Activated CD8-positive, alpha-beta memory T cell treated with anti-CD3 and anti-CD28 coated beads for 1 hour (primary cell): Measurements from ENCODE around the gene ZNF525.
"Not testable (repeated sequence)": the region's sequence is repeated elsewhere in the genome, so short reads cannot be mapped to it uniquely, and the experiment has no call there.

ENCODE experiments used
- DNase-seq, 2 donors: peaks; one replicate each; pipeline ENCODE4 v3.0.0-alpha.2; 2020; ENCODE audit warnings: low read depth in 1 of 2; ENCODE audit errors: extremely low read depth in 1 of 2

Gene ZNF525

DNA sequence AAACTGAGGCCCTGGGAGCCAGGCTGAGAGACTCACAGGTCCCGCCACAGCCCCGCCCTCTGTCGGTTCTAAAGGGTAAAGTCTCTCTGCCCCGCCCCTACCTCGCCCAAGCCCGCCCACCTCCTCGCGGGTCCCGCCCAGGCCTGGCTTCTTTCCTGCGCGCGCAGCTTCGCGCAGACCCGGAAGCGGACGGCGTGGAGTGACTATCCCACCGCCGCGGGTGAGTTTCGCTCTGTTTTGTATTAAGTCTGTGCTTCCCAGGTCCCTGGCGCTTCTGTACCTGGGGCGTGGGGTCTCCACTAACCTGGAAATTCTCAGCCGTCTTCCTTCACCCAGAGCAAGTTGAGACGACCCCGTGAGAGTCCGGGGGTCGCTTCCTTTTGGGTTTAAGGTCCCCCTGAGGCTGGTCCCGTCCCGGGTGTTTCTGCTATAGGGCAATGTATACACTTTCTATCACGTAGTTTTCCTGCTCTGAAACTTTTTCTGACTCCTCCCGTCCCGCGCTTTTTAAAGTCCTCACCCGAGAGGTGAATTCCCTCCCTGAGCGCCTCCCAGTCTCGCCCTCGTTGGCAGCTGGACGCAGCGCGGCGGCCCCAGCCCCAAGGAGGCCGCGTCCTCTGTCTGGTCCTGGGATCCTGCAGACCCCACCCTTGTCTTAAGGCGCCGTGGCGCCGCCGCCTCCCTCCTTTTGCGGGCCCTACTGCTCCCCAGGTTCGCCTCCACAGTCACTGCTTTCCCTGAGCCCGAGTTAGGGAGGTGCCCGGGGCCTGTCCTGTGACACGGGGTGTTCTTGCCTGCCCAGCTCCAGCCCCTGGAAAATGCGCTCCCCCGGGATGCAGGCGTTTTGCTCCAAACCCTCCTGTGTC, 29.7 kb downstream of the ZNF525 start, which contains the start of gene ZNF765:
Gene ZNF765, plus strand, starts transcription at position 176 of the 866 bp plus-strand sequence. CDS start 2,867 bp downstream, outside the sequence.
- peak; percentile 88 to 97 for DNase-seq

DNA sequence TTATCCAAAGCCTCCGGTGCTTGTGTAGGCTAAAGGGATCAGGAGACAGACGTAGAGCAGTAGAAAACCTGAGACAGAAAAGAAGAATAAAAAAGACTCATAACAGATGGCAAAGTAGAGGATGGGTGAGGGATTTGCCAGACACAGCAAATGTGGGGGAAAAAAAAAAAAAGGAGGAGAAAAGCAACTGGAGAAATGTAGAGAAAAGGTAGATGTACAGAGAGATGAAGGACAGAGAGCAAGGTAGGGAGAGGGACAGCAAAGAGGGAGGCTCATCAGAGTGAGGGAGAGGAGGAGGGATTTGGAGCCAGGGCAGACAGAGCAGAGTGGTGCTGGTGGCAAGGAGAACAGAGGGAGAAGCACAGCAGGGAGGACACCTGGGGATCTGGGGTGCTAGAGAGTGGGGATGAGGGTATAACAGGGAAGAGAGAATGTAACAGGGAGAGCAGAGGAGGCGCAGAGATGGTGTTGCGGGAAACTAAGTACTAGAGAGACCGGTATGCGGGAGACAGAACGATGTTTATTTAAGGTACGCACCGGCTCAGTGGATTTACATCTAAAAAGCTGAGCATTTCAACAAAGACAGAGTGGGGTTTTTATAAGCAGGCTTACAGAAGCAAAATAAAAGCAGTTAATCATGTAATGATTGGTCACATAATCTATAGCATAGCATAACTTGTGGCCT, 30.5 kb downstream of the ZNF525 start:
- DNase-seq, result not testable (repeated sequence)

DNA sequence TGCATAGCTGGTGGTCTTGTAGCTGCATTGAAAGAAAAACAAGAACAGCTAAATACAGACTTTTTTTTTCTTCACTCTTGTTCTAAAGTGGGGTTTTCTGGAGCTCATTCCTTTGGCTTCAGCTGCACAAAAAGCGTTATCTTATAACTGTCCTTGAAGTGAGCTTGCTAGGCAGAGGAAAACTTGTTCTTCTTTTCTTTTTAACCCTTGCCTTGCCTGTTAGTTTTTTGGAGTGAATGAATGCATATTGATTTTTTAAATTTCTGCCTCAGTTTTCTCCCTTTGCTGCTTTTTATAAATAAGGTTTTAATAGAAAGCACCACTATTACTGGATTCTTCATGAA, 31.0 kb downstream of the ZNF525 start:
- DNase-seq, result no peak

DNA sequence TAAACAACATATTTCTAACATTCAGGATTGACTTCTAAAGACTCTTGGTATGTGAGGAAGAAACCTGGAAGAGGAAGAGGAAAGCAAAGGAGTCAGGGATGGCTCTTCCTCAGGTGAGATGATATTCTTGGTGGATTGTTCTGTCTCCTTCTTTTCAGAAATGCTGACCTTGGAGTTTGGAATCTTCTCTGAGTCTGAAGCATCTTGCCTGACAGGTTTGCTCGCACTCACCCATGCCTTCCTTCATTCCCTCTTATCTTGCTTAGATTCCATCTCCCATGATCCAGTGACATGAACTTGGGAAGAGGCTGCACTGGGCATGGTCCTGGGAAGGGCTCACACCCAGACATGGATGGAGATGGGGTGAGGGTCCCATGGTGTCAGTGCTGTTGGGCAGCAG, 32.4 kb downstream of the ZNF525 start:
- not testable (repeated sequence) for DNase-seq

DNA sequence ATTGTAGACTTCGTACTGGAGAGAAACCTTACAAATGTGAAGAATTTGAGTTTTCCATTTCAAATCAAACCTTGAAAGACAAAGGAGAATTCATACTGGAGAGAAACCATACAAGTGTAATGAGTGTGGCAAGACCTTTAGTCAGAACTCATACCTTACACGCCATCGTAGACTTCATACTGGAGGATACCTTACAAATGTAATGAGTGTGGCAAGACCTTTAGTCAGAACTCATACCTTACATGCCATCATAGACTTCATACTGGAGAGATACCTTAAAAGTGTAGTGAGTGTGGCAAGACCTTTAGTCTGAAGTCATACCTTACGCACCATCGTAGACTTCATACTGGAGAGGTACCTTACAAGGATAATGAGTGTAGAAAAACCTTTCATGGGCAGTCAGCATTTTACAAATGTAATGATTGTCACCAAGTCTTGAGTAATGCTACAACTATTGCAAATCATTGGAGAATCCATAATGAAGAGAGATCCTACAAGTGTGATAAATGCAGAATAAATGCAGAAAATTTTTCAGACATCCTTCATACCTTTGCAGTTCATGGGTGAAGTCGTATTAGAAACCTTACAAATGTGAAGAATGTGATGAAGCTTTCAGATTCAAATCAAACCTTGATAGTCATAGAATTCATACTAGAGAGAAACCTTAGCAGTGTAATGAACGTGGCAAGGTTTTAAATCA, 44.1 kb downstream of the ZNF525 start:
- no peak for DNase-seq

DNA sequence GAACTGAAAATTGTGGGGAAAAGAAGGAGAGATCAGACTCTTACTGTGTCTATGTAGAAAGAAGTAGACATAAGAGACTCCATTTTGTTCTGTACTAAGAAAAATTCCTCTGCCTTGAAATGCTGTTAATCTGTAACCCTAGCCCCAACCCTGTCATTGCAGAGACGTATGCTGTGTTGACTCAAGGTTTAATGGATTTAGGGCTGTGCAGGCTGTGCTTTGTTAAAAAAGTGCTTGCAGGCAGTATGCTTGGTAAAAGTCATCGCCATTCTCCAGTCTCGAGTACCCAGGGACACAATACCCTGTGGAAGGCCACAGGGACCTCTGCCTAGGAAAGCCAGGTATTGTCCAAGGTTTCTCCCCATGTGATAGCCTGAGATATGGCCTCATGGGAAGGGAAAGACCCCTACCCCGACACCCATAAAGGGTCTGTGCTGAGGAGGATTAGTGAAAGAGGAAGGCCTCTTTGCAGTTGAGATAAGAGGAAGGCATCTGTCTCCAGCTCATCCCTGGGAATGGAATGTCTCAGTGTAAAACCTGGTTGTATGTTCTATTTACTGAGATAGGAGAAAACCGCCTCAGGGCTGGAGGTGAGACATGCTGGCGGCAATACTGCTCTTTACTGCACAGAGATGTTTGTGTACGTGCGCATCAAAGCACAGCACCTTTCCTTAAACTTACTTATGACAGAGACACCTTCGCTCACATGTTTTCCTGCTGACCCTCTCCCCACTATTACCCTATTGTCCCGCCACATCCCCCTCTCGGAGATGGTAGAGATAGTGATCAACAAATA, 55.2 kb downstream of the ZNF525 start:
- not testable (repeated sequence) for DNase-seq

DNA sequence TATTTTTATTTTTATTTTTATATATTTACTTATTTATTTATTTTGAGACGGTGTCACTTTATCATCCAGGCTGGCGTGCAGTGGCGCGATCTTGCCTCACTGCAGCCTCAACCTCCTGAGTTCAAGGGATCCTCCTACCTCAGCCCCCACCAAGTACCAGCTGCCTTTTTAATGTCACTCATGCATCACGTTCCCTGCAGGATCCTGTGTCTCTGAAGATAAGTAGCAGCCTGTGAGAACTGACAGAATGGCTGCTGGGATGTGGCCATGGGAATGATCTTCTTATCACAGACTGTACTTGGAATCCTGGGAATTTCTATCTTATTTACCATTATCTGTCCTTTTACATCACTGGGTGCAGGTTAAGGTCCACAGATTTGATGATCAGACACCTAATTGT, 57.0 kb downstream of the ZNF525 start:
- no peak for DNase-seq

DNA sequence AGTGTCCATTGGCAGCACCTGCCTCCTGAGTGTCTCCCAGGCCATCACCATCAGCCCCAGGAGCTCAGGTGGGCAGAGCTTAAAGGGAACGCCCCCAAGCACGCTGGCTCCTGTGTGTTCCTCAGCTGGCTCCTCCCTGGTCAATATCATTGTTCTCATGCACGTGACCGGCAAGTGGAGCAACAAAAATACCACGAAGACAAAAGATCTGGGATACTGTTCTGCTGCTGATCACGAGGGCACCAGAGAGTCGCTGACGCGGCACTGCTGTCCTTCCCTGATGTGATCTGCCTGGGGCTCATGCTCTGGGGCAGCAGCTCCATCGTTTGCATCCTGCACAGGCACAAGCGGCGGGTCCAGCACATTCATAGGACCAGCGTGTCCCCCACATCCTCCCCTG, 57.6 kb downstream of the ZNF525 start:
- DNase-seq, result not testable (repeated sequence)

DNA sequence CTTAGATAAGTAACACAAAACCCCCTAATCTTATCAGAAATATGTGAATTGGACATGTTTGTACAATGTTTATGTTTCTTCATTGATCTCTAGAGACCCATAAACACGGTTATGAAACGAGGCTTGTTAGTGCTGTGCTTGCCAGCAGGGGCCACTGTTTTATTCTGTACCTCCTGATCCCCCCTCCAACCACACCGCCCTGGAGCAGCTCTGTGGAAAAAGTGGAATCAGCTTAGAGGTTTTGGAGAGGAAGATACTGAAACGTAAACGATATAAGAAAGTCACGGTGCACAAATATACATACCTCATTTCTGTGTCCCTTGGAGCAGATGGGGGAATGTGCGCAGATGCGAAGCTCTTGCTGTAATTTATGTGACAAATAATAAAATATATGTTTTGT, 58.2 kb downstream of the ZNF525 start:
- not testable (repeated sequence) for DNase-seq

DNA sequence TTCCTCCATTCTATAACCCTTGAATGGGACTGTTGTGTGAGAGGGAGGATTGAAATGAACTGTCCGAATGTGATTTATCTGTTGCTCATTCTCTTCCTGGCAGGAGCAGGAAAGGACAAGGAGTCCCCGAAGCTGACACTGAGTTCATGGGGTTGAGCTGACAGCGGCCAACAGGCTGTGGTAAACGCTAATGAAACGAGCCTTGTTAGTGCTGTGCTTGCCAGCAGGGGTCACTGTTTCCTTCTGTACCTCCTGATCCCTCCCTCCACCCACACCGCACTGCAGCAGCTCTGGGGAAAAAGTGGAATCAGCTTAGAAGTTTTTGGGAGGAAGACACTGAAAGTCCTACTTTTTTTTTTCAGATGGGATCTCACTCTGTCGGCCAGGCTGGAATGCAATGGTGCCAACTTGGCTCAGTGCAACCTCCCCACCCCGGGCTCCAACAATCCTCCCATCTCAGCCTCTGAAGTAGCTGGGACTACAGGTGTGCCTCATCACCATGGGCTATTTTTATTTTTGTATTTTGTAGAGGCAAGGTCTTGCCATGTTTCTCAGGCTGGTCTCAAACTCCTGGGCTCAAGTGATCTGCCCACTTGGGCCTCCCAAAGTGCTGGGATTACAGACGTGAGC, 59.6 kb downstream of the ZNF525 start:
- peak; percentile 38 to 53 for DNase-seq

DNA sequence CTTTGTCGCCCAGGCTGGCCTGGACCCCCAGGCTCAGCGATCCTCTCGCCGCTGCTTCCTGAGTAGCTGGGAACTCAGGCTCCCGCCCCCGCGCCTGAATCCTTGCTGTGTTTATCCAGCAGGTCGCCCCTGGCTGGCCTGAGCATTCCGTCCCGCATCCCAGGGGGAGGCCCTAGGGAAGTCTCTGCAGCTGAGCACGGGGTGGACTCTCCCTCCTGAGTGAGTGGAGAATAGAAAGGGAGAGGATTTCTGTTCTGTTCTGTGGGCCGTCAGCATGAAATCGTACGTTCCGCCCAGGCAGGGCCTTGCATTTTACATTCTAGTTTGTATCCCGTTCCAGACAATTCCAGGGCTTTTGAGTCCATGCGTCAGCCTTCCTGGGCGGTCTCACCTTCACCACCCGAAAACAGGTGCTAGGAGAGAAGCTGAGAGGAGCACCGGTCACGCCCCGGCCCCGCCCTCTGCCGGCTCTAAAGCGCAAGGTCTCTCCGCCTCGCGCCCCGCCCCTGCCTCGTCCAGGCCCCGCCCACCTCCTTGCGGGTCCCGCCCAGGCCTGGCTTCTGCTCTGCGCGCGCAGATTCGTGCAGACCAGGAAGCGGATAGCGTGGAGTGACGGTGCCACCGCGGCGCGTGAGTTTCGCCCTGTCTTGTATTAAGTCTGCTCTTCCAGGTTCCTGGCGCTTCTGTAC, 66.0 kb downstream of the ZNF525 start, which contains the start of gene ZNF761:
Gene ZNF761, plus strand, starts transcription at position 586 of the 689 bp plus-strand sequence. CDS start 15,285 bp downstream, outside the sequence.
- DNase-seq, result peak; percentile 92 to 98

DNA sequence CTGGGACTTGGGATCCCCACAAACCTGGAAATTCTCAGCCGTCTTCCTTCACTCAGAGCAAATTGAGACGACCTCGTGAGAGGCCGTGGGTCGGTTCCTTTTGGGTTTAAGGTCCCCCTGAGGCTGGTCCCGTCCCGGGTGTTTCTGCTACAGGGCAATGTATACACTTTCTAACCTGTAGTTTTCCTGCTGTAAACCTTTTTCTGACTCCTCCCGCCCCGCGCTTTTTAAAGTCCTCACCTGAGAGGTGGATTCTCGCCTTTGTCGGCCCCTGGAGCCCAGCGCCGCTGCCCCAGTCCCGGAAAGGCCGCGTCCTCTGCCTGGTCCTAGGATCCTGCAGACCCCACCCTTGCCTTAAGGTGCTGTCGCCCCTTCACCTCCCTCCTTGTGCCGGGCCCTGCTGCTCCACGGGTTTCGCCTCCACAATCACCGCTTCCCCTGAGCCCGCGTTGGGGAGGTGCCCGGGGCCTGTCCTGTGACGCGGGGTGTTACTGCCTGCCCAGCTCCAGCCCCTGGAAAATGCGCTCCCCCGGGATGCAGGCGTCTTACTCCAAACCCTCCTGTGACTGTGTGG, 66.7 kb downstream of the ZNF525 start:
- DNase-seq, result peak in 1 of 2 donors; percentile 0
